WTC11 (cell line): Measurements from ENCODE around the gene FAAH2. TPM values are rescaled to one million over a fixed set of nuclear protein-coding genes. Genes with fewer than 3 reads are reported as not detected.

Experiments used
- ATAC-seq: fragments of 200-7000 bp; cut with Tn5 transposase; 2 replicates; pipeline ENCODE4 v1.10.0; 2021; ENCODE audit warnings: mild to moderate bottlenecking, moderate library complexity
- CTCF ChIA-PET: fragments of 300-600 bp; sonication (Branson Sonifier 250); formaldehyde crosslinking; loops from one replicate; lab custom pipeline; 2021; ENCODE audit warnings: antibody characterized with exemption; lab: Charles Lee
- POLR2A ChIA-PET: fragments of 350-600 bp; sonication (Branson Sonifier 250); formaldehyde crosslinking; loops from one replicate; lab custom pipeline; 2021; ENCODE audit warnings: antibody characterized with exemption; lab: Charles Lee
- DNase-seq: peaks from one replicate; pipeline ENCODE4 v3.0.0; 2021; ENCODE audit warnings: low spot score
- H3K27ac Mint-ChIP-seq: 2 replicates; pipeline ENCODE4 v1.8.0; 2021; ENCODE audit warnings: mixed read lengths
- H3K27me3 Mint-ChIP-seq: 2 replicates; pipeline ENCODE4 v1.8.0; 2021; ENCODE audit warnings: low read depth, mild to moderate bottlenecking, moderate library complexity, mixed read lengths
- H3K36me3 Mint-ChIP-seq: 2 replicates; pipeline ENCODE4 v1.8.0; 2021; ENCODE audit warnings: mixed read lengths
- H3K4me1 Mint-ChIP-seq: 2 replicates; pipeline ENCODE4 v1.8.0; 2022; ENCODE audit warnings: mixed read lengths
- H3K4me3 Mint-ChIP-seq: 2 replicates; pipeline ENCODE4 v1.8.0; 2021; ENCODE audit warnings: mild to moderate bottlenecking, moderate library complexity, mixed read lengths
- H3K9me3 Mint-ChIP-seq: 2 replicates; pipeline ENCODE4 v1.8.0; 2021; ENCODE audit warnings: mixed read lengths
- CREB1 ChIP-seq: sonication (generic); formaldehyde crosslinking; IDR thresholded peaks from 2 replicates; pipeline ENCODE4 v1.8.0; 2023; ENCODE audit warnings: mild to moderate bottlenecking, missing genetic modification reagents
- CTCF ChIP-seq: fragments of 200-600 bp; IDR thresholded peaks from 2 replicates; pipeline ENCODE4 v1.8.0; 2022; ENCODE audit warnings: antibody characterized with exemption
- ELF4 ChIP-seq: sonication (generic); formaldehyde crosslinking; IDR thresholded peaks from 2 replicates; pipeline ENCODE4 v1.8.1; 2022; ENCODE audit warnings: low read depth, mild to moderate bottlenecking, moderate library complexity, missing genetic modification reagents
- ESRRA ChIP-seq: sonication (generic); formaldehyde crosslinking; IDR thresholded peaks from 2 replicates; pipeline ENCODE4 v1.8.1; 2022; ENCODE audit warnings: mild to moderate bottlenecking, missing genetic modification reagents, borderline replicate concordance
- FOXP1 ChIP-seq: sonication (generic); formaldehyde crosslinking; IDR thresholded peaks from 2 replicates; pipeline ENCODE4 v1.8.0; 2022; ENCODE audit warnings: missing genetic modification reagents, mild to moderate bottlenecking, moderate library complexity, borderline replicate concordance
- JAZF1 ChIP-seq: fragments of 250-450 bp; sonication (Bioruptor Pico); IDR thresholded peaks from 2 replicates; pipeline ENCODE4 v1.9.0; 2021; ENCODE audit warnings: moderate library complexity, mild to moderate bottlenecking, inconsistent platforms
- KAT7 ChIP-seq: sonication (generic); formaldehyde crosslinking; IDR thresholded peaks from 2 replicates; pipeline ENCODE4 v1.8.1; 2023; ENCODE audit warnings: missing genetic modification reagents, mild to moderate bottlenecking, borderline replicate concordance
- NR3C1 ChIP-seq: sonication (generic); formaldehyde crosslinking; conservative IDR thresholded peaks from 2 replicates; pipeline ENCODE4 v1.8.1; 2023; ENCODE audit warnings: low read depth, mild to moderate bottlenecking, missing genetic modification reagents
- OVOL2 ChIP-seq: fragments of 250-450 bp; sonication (Bioruptor Pico); IDR thresholded peaks from 2 replicates; pipeline ENCODE4 v1.9.0; 2021; ENCODE audit warnings: mild to moderate bottlenecking, borderline replicate concordance
- RELA ChIP-seq: sonication (generic); formaldehyde crosslinking; IDR thresholded peaks from 2 replicates; pipeline ENCODE4 v1.8.1; 2022; ENCODE audit warnings: missing genetic modification reagents, mild to moderate bottlenecking, borderline replicate concordance
- TEAD4 ChIP-seq: sonication (generic); formaldehyde crosslinking; IDR thresholded peaks from 2 replicates; pipeline ENCODE4 v1.8.0; 2022; ENCODE audit warnings: mild to moderate bottlenecking, missing genetic modification reagents
- ZNF232 ChIP-seq: sonication (generic); formaldehyde crosslinking; IDR thresholded peaks from 2 replicates; pipeline ENCODE4 v1.8.0; 2022; ENCODE audit warnings: mild to moderate bottlenecking, missing genetic modification reagents
- ZNF423 ChIP-seq: fragments of 250-450 bp; sonication (Bioruptor Pico); IDR thresholded peaks from 2 replicates; pipeline ENCODE4 v2.1.2; 2022; ENCODE audit warnings: mild to moderate bottlenecking, moderate library complexity
- total RNA-seq: library from RNA; stranded (reverse); gene quantifications from 3 replicates; pipeline ENCODE4 v1.2.3, GENCODE V29; 2021
- TF ChIP-seq, protein P1 (sequence below): sonication (generic); formaldehyde crosslinking; conservative IDR thresholded peaks from 2 replicates; pipeline ENCODE4 v1.8.1; 2022; ENCODE audit warnings: mild to moderate bottlenecking, missing genetic modification reagents
- TF ChIP-seq, protein P2 (sequence below): fragments of 250-450 bp; sonication (Bioruptor Pico); IDR thresholded peaks from 2 replicates; pipeline ENCODE4 v1.9.0; 2021; ENCODE audit warnings: mild to moderate bottlenecking
- TF ChIP-seq, protein P3 (sequence below): fragments of 250-450 bp; sonication (Bioruptor Pico); IDR thresholded peaks from 2 replicates; pipeline ENCODE4 v1.9.0; 2021; ENCODE audit warnings: moderate library complexity, mild to moderate bottlenecking, inconsistent platforms, borderline replicate concordance
- TF ChIP-seq, protein P4 (sequence below): sonication (generic); formaldehyde crosslinking; IDR thresholded peaks from 2 replicates; pipeline ENCODE4 v1.8.1; 2022; ENCODE audit warnings: missing genetic modification reagents, borderline replicate concordance
- TF ChIP-seq, protein P5 (sequence below): sonication (generic); formaldehyde crosslinking; IDR thresholded peaks from 2 replicates; pipeline ENCODE4 v1.8.0; 2022; ENCODE audit warnings: mild to moderate bottlenecking, missing genetic modification reagents
- TF ChIP-seq, protein P6 (sequence below): sonication (generic); formaldehyde crosslinking; IDR thresholded peaks from 2 replicates; pipeline ENCODE4 v1.8.1; 2022; ENCODE audit warnings: low read depth, mild to moderate bottlenecking, moderate library complexity, missing genetic modification reagents, borderline replicate concordance
- TF ChIP-seq, protein P7 (sequence below): fragments of 250-450 bp; sonication (Bioruptor Pico); IDR thresholded peaks from 2 replicates; pipeline ENCODE4 v1.9.0; 2021; ENCODE audit warnings: mild to moderate bottlenecking

FAAH2 gene
- total RNA-seq, 1 experiment from 2014 or later = 5.0 TPM

DNA sequence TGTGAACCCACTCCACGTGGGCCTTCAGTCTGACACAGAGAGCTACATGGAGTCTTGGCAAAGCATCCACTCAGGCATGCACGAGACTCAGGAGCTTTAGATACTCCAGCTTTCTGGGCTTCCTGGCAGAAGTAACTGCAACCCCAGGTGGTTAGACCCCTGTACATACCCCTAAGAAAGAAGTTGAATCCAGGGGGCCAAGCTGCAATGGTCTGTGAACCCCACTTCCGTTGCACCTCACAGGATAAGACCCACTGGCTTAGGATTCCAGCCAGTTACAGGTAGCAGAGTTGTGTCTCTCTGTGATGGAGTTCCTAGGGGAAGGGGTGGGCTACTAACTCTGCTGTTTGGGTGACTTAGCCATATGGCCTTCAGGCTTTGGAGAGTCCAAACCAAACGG is 21.4 kb upstream of the FAAH2 start (continued):
- no peak for TF ChIP-seq CTCF
- TF ChIP-seq, all 79 proteins: peak for 0

DNA sequence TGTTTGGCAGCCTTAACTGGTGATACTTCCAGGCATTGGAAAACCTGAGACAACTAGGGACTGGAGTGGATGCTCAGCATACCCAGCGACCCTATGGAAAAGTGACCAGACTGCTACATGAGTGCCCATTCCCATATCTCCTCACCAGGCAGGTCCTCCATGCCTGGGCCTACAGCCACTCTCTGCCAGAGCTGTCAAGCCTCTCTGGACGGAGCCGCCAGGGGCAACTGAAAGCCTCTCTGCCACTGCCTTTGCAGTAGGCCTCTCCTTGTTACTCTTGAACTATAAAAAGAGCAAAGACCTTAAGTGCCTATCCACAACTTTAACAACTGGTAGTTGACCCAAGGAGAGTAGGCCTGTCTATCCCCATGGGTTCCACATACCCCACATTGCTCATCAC is 20.2 kb upstream of the FAAH2 start:
- Mint-ChIP-seq H3K9me3 (peaks cover 33% of the 10 kb centered on the region), H3K4me3 (no peak overlapping the region), H3K27me3 (peaks cover 6% of the 10 kb centered on the region), H3K4me1 (no peaks in the 10 kb centered on the region), H3K36me3 (peaks cover 20% of the 10 kb centered on the region), H3K27ac (no peak overlapping the region)
- no peak for ATAC-seq
- TF ChIP-seq, protein P1, sequence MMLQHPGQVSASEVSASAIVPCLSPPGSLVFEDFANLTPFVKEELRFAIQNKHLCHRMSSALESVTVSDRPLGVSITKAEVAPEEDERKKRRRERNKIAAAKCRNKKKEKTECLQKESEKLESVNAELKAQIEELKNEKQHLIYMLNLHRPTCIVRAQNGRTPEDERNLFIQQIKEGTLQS (CRISPR knock-in tag) = no peak
- no peak for TF ChIP-seq ESRRA (CRISPR knock-in tag)
- TF ChIP-seq OVOL2 = no peak
- TF ChIP-seq, protein P2, sequence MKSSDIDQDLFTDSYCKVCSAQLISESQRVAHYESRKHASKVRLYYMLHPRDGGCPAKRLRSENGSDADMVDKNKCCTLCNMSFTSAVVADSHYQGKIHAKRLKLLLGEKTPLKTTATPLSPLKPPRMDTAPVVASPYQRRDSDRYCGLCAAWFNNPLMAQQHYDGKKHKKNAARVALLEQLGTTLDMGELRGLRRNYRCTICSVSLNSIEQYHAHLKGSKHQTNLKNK = no peak
- TF ChIP-seq, protein P3, sequence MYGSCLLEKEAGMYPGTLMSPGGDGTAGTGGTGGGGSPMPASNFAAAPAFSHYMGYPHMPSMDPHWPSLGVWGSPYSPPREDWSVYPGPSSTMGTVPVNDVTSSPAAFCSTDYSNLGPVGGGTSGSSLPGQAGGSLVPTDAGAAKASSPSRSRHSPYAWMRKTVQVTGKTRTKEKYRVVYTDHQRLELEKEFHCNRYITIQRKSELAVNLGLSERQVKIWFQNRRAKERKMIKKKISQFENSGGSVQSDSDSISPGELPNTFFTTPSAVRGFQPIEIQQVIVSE = no peak
- TF ChIP-seq FOXP1 (CRISPR knock-in tag) = no peak
- TF ChIP-seq, protein P4, sequence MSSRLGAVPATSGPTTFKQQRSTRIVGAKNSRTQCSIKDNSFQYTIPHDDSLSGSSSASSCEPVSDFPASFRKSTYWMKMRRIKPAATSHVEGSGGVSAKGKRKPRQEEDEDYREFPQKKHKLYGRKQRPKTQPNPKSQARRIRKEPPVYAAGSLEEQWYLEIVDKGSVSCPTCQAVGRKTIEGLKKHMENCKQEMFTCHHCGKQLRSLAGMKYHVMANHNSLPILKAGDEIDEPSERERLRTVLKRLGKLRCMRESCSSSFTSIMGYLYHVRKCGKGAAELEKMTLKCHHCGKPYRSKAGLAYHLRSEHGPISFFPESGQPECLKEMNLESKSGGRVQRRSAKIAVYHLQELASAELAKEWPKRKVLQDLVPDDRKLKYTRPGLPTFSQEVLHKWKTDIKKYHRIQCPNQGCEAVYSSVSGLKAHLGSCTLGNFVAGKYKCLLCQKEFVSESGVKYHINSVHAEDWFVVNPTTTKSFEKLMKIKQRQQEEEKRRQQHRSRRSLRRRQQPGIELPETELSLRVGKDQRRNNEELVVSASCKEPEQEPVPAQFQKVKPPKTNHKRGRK (CRISPR knock-in tag) = no peak
- TF ChIP-seq, protein P5, sequence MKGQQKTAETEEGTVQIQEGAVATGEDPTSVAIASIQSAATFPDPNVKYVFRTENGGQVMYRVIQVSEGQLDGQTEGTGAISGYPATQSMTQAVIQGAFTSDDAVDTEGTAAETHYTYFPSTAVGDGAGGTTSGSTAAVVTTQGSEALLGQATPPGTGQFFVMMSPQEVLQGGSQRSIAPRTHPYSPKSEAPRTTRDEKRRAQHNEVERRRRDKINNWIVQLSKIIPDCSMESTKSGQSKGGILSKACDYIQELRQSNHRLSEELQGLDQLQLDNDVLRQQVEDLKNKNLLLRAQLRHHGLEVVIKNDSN (CRISPR knock-in tag) = no peak
- TF ChIP-seq, protein P6, sequence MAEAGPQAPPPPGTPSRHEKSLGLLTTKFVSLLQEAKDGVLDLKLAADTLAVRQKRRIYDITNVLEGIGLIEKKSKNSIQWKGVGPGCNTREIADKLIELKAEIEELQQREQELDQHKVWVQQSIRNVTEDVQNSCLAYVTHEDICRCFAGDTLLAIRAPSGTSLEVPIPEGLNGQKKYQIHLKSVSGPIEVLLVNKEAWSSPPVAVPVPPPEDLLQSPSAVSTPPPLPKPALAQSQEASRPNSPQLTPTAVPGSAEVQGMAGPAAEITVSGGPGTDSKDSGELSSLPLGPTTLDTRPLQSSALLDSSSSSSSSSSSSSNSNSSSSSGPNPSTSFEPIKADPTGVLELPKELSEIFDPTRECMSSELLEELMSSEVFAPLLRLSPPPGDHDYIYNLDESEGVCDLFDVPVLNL = no peak
- TF ChIP-seq CREB1 (CRISPR knock-in tag) = no peak
- TF ChIP-seq TEAD4 = no peak
- no peak for TF ChIP-seq RELA (CRISPR knock-in tag)
- no peak for TF ChIP-seq KAT7
- no peak for TF ChIP-seq ZNF232
- TF ChIP-seq JAZF1 = no peak
- TF ChIP-seq NR3C1 = no peak
- TF ChIP-seq, protein P7, sequence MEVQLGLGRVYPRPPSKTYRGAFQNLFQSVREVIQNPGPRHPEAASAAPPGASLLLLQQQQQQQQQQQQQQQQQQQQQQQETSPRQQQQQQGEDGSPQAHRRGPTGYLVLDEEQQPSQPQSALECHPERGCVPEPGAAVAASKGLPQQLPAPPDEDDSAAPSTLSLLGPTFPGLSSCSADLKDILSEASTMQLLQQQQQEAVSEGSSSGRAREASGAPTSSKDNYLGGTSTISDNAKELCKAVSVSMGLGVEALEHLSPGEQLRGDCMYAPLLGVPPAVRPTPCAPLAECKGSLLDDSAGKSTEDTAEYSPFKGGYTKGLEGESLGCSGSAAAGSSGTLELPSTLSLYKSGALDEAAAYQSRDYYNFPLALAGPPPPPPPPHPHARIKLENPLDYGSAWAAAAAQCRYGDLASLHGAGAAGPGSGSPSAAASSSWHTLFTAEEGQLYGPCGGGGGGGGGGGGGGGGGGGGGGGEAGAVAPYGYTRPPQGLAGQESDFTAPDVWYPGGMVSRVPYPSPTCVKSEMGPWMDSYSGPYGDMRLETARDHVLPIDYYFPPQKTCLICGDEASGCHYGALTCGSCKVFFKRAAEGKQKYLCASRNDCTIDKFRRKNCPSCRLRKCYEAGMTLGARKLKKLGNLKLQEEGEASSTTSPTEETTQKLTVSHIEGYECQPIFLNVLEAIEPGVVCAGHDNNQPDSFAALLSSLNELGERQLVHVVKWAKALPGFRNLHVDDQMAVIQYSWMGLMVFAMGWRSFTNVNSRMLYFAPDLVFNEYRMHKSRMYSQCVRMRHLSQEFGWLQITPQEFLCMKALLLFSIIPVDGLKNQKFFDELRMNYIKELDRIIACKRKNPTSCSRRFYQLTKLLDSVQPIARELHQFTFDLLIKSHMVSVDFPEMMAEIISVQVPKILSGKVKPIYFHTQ = no peak
- no peak for TF ChIP-seq ELF4 (CRISPR knock-in tag)
- no peak for TF ChIP-seq ZNF423
- CTCF ChIA-PET = no interaction called here
- POLR2A ChIA-PET = no interaction called here
- DNase-seq = no peak
